HAP-1 (cell line): ENCODE data around the gene UBB.
"Not testable (repeated sequence)": the region's sequence is repeated elsewhere in the genome, so short reads cannot be mapped to it uniquely, and the experiment has no call there.

Experiments used
- DNase-seq, 2 experiments: peaks; one replicate each; pipeline ENCODE4 v3.0.0-alpha.2; 2016 to 2020; ENCODE audit warnings: low spot score in 2 of 2
- H3K27me3 ChIP-seq: fragments of 250-450 bp; sonication (Bioruptor Pico); 2 replicates; pipeline ENCODE4 v1.5.1; 2020; ENCODE audit warnings: low read depth, mild to moderate bottlenecking, moderate library complexity
- H3K36me3 ChIP-seq: fragments of 250-450 bp; sonication (Bioruptor Pico); replicated peaks from 2 replicates; pipeline ENCODE4 v1.5.1; 2020; ENCODE audit warnings: mild to moderate bottlenecking
- H3K4me1 ChIP-seq: fragments of 250-450 bp; sonication (Bioruptor Pico); 2 replicates; pipeline ENCODE4 v1.5.1; 2020; ENCODE audit warnings: mild to moderate bottlenecking
- H3K4me3 ChIP-seq: fragments of 250-450 bp; sonication (Bioruptor Pico); 2 replicates; pipeline ENCODE4 v1.5.1; 2020; ENCODE audit warnings: mild to moderate bottlenecking, moderate library complexity
- H3K9me3 ChIP-seq: fragments of 250-450 bp; sonication (Bioruptor Pico); 2 replicates; pipeline ENCODE4 v1.5.1; 2020; ENCODE audit warnings: mild to moderate bottlenecking, moderate library complexity
- in situ Hi-C: fragments of 300-500 bp; cut with MboI; formaldehyde crosslinking; loops from 3 replicates; pipeline ENCODE4 v1.14.3; 2020; ENCODE audit warnings: low sequenced_read_pairs, inconsistent platforms, mixed read lengths

Gene UBB

GRCh38 chr17:16383772-16384287 lies 2.9 kb downstream of the UBB start:
- no peak overlapping the region for H3K4me3 ChIP-seq
- no peaks in the 10 kb centered on the region for H3K4me1 ChIP-seq
- DNase-seq = no peak
- no peaks in the 10 kb centered on the region for H3K27me3 ChIP-seq
- H3K36me3 ChIP-seq = no peaks in the 10 kb centered on the region
- in situ Hi-C loops = no loop called here
- H3K9me3 ChIP-seq = no peaks in the 10 kb centered on the region

GRCh38 chr17:16384557-16384956 lies 3.7 kb downstream of the UBB start:
- DNase-seq = no peak
- no peak overlapping the region for H3K4me3 ChIP-seq
- H3K27me3 ChIP-seq = no peaks in the 10 kb centered on the region
- no peaks in the 10 kb centered on the region for H3K9me3 ChIP-seq
- H3K36me3 ChIP-seq = no peaks in the 10 kb centered on the region
- in situ Hi-C loops = no loop called here
- H3K4me1 ChIP-seq = no peaks in the 10 kb centered on the region

GRCh38 chr17:16386126-16386507 lies 5.2 kb downstream of the UBB start:
- in situ Hi-C loops, DNase-seq, H3K36me3 ChIP-seq, H3K4me1 ChIP-seq, H3K27me3 ChIP-seq, H3K9me3 ChIP-seq, H3K4me3 ChIP-seq: not testable (repeated sequence)

GRCh38 chr17:16391451-16391850 lies 10.6 kb downstream of the UBB start:
- H3K9me3 ChIP-seq = no peaks in the 10 kb centered on the region
- no peak overlapping the region for H3K4me3 ChIP-seq
- in situ Hi-C loops = no loop called here
- no peaks in the 10 kb centered on the region for H3K4me1 ChIP-seq
- no peaks in the 10 kb centered on the region for H3K27me3 ChIP-seq
- no peaks in the 10 kb centered on the region for H3K36me3 ChIP-seq
- DNase-seq = no peak

GRCh38 chr17:16392491-16392890 lies 11.6 kb downstream of the UBB start:
- in situ Hi-C loops, H3K27me3 ChIP-seq, H3K4me3 ChIP-seq, H3K36me3 ChIP-seq, H3K4me1 ChIP-seq, H3K9me3 ChIP-seq, DNase-seq: not testable (repeated sequence)

GRCh38 chr17:16395887-16396286 lies 15.0 kb downstream of the UBB start:
- H3K4me1 ChIP-seq, H3K27me3 ChIP-seq, in situ Hi-C loops, DNase-seq, H3K9me3 ChIP-seq, H3K4me3 ChIP-seq, H3K36me3 ChIP-seq: not testable (repeated sequence)

- H3K4me3 ChIP-seq, H3K4me1 ChIP-seq, H3K27me3 ChIP-seq, H3K9me3 ChIP-seq, in situ Hi-C loops, DNase-seq, H3K36me3 ChIP-seq: not testable (repeated sequence)
These were observed 15.8 kb downstream of the UBB start for GRCh38 chr17:16396693-16397092.

GRCh38 chr17:16398270-16399267 lies 17.7 kb downstream of the UBB start:
- Histone ChIP-seq H3K4me3 (no peak overlapping the region), H3K27me3 (no peaks in the 10 kb centered on the region), H3K36me3 (no peaks in the 10 kb centered on the region), H3K4me1 (no peaks in the 10 kb centered on the region), H3K9me3 (no peaks in the 10 kb centered on the region)
- DNase-seq = no peak
- in situ Hi-C loops = no loop called here

- H3K4me1 ChIP-seq, in situ Hi-C loops, H3K9me3 ChIP-seq, H3K36me3 ChIP-seq, H3K27me3 ChIP-seq, DNase-seq, H3K4me3 ChIP-seq: not testable (repeated sequence)
These were observed 23.0 kb downstream of the UBB start for GRCh38 chr17:16403847-16404246.

GRCh38 chr17:16406742-16407674 lies 26.1 kb downstream of the UBB start:
- Histone ChIP-seq H3K27me3 (no peaks in the 10 kb centered on the region), H3K4me1 (0 out of 2 replicates have a peak, but pooled peaks cover 2% of the 10 kb centered on the region), H3K4me3 (no peak overlapping the region), H3K9me3 (no peaks in the 10 kb centered on the region), H3K36me3 (no peaks in the 10 kb centered on the region; the same call in 1 of the 2 replicates)
- no peak for DNase-seq
- in situ Hi-C loops = no loop called here

GRCh38 chr17:16407911-16408588 lies 27.2 kb downstream of the UBB start:
- no peaks in the 10 kb centered on the region; the same call in 1 of the 2 replicates for H3K36me3 ChIP-seq
- H3K4me1 ChIP-seq = 0 out of 2 replicates have a peak, but pooled peaks cover 2% of the 10 kb centered on the region
- H3K4me3 ChIP-seq = no peak overlapping the region
- in situ Hi-C loops = no loop called here
- peak; percentile 27 to 82 for DNase-seq
- H3K27me3 ChIP-seq = no peaks in the 10 kb centered on the region
- no peaks in the 10 kb centered on the region for H3K9me3 ChIP-seq

GRCh38 chr17:16415031-16415924 lies 34.4 kb downstream of the UBB start, which contains the start of gene TRPV2:
TRPV2 (plus strand) TSS chr17:16415571; CDS start chr17:16417669, 2,098 bp downstream.
- no peaks in the 10 kb centered on the region for H3K4me1 ChIP-seq
- in situ Hi-C loops = no loop called here
- no peaks in the 10 kb centered on the region for H3K9me3 ChIP-seq
- DNase-seq = peak in 1 of 2 experiments; percentile 42
- H3K27me3 ChIP-seq = no peaks in the 10 kb centered on the region
- H3K36me3 ChIP-seq = no peaks in the 10 kb centered on the region; the same call in 1 of the 2 replicates
- no peak within 1 kb of the TSS for H3K4me3 ChIP-seq
